RWPE1 (cell line): ENCODE measurements around the gene VMAC.
A peak's percentile ranks its signal among the peaks of the same experiment; 100 is the strongest.

Source experiments
- CTCF ChIA-PET: fragments of 350-600 bp; sonication (Branson Sonifier 250); formaldehyde crosslinking; extraction: SDS; loops from one replicate; lab custom pipeline; 2021; lab: Yijun Ruan, JAX
- POLR2A ChIA-PET: fragments of 400-600 bp; formaldehyde crosslinking; extraction: SDS; loops from one replicate; lab custom pipeline; 2020; ENCODE audit warnings: antibody characterized with exemption; ENCODE audit not compliant: low non-redundant PET; lab: Yijun Ruan, JAX
- DNase-seq: peaks from one replicate; pipeline ENCODE4 v3.0.0; 2012; ENCODE audit warnings: low spot score
- H3K27ac ChIP-seq: fragments of 450-650 bp; 2 replicates; pipeline ENCODE4 v1.5.1; 2017
- CTCF ChIP-seq: fragments of 450-650 bp; conservative IDR thresholded peaks from 2 replicates; pipeline ENCODE4 v1.5.1; 2017; ENCODE audit warnings: low read depth, mild to moderate bottlenecking

The VMAC gene

GRCh38 chr19:5932609-5933262 lies 28.1 kb downstream of the VMAC start:
- no peak for DNase-seq
- H3K27ac ChIP-seq: no peak overlapping the region; the same call in 1 of the 2 replicates
- ChIA-PET POLR2A (no interaction called here), CTCF (no interaction called here)
- no peak for TF ChIP-seq CTCF

GRCh38 chr19:5933391-5934068 lies 28.9 kb downstream of the VMAC start:
- ChIA-PET POLR2A (no interaction called here), CTCF (no interaction called here)
- 0 out of 2 replicates have a peak overlapping the region, but pooled peaks have one; percentile 3 for H3K27ac ChIP-seq
- TF ChIP-seq CTCF: no peak
- no peak for DNase-seq

- ChIA-PET CTCF (no interaction called here), POLR2A (no interaction called here)
- TF ChIP-seq CTCF: no peak
- 0 out of 2 replicates have a peak overlapping the region, but pooled peaks have one; percentile 3 for H3K27ac ChIP-seq
- DNase-seq: no peak
Observed at GRCh38 chr19:5934069-5934401, 29.4 kb downstream of the VMAC start.

GRCh38 chr19:5934774-5935472 lies 30.3 kb downstream of the VMAC start:
- no peak for DNase-seq
- TF ChIP-seq CTCF: no peak
- ChIA-PET POLR2A (no interaction called here), CTCF (no interaction called here)
- H3K27ac ChIP-seq: no peak overlapping the region

GRCh38 chr19:5935473-5936291 lies 31.0 kb downstream of the VMAC start:
- ChIA-PET POLR2A (no interaction called here), CTCF (no interaction called here)
- no peak for DNase-seq

More at GRCh38 chr19:5935473-5936291, 31.0 kb downstream of the VMAC start:
- no peak overlapping the region for H3K27ac ChIP-seq
- no peak for TF ChIP-seq CTCF
